ENCODE data around the gene NEUROG2. TPM values are rescaled to one million over a fixed set of nuclear protein-coding genes. Genes with fewer than 3 reads are reported as not detected.

The NEUROG2 gene
- total RNA-seq, 1 donor from 2014 or later, result not detected

- Mint-ChIP-seq H3K4me3 (ENCODE audit: unreplicated experiment) (no peak overlapping the region), H3K36me3 (ENCODE audit: low read depth, unreplicated experiment) (peaks cover 2% of the 10 kb centered on the region), H3K4me1 (ENCODE audit: low read depth, unreplicated experiment) (peaks cover 6% of the 10 kb centered on the region), H3K27me3 (ENCODE audit: low read depth, unreplicated experiment) (peaks cover 84% of the 10 kb centered on the region), H3K9me3 (ENCODE audit: unreplicated experiment) (peaks cover 11% of the 10 kb centered on the region), H3K27ac (ENCODE audit: unreplicated experiment) (peak overlapping the region; percentile 84)
- no peaks in the 10 kb centered on the region for H3K79me2 ChIP-seq (ENCODE audit: insufficient read depth, low read length)
- H3K27ac ChIP-seq (ENCODE audit: low read depth, low read length), result no peak overlapping the region
- no peaks in the 10 kb centered on the region for H4K20me1 ChIP-seq (ENCODE audit: insufficient read depth, low read length)
- peaks cover 18% of the 10 kb centered on the region for H3K4me1 ChIP-seq (ENCODE audit: insufficient read depth, low read length)
- H3K9ac ChIP-seq (ENCODE audit: low read length), result no peak overlapping the region
- H3K36me3 ChIP-seq (ENCODE audit: insufficient read depth, low read length), result no peaks in the 10 kb centered on the region
- TF ChIP-seq EZH2 (IDR thresholded peaks at IDR 0.05; ENCODE audit: insufficient read depth, low read length), result no peak
- no peak for TF ChIP-seq CTCF (IDR thresholded peaks at IDR 0.05; ENCODE audit: insufficient read depth, low read depth, low read length)
- no peak overlapping the region for H3K4me3 ChIP-seq (ENCODE audit: insufficient read depth, low read depth, low read length)
- H3K27me3 ChIP-seq (ENCODE audit: insufficient read depth, low read length), result peaks cover 92% of the 10 kb centered on the region
- H3K9me3 ChIP-seq (ENCODE audit: insufficient read depth, low read depth, low read length), result peaks cover 7% of the 10 kb centered on the region
- H2AFZ ChIP-seq (ENCODE audit: low read depth, low read length), result no peak overlapping the region
- FAIRE-seq (no peak), DNase-seq (ENCODE audit: low read depth) (no peak)
- peak overlapping the region; percentile 95 for H3K4me2 ChIP-seq (ENCODE audit: low read length)
These were observed 1.9 kb downstream of the NEUROG2 start for GRCh38 chr4:112513971-112514646.

GRCh38 chr4:112511803-112512118 is 4.2 kb downstream of the NEUROG2 start:
- H3K4me3 Mint-ChIP-seq (ENCODE audit: unreplicated experiment), result no peak overlapping the region
- peaks cover under 1% of the 10 kb centered on the region for H3K36me3 Mint-ChIP-seq (ENCODE audit: low read depth, unreplicated experiment)
- Histone ChIP-seq H3K9me3 (ENCODE audit: insufficient read depth, low read depth, low read length) (peaks cover 7% of the 10 kb centered on the region), H3K27me3 (ENCODE audit: insufficient read depth, low read length) (peaks cover 80% of the 10 kb centered on the region), H2AFZ (ENCODE audit: low read depth, low read length) (no peak overlapping the region), H3K4me3 (ENCODE audit: insufficient read depth, low read depth, low read length) (no peak overlapping the region), H4K20me1 (ENCODE audit: insufficient read depth, low read length) (no peaks in the 10 kb centered on the region), H3K79me2 (ENCODE audit: insufficient read depth, low read length) (no peaks in the 10 kb centered on the region), H3K4me1 (ENCODE audit: insufficient read depth, low read length) (peaks cover 18% of the 10 kb centered on the region), H3K27ac (ENCODE audit: low read depth, low read length) (no peak overlapping the region), H3K4me2 (ENCODE audit: low read length) (no peak overlapping the region), H3K9ac (ENCODE audit: low read length) (no peak overlapping the region), H3K36me3 (ENCODE audit: insufficient read depth, low read length) (no peaks in the 10 kb centered on the region)
- DNase-seq (ENCODE audit: low read depth) (no peak), FAIRE-seq (no peak)
- H3K9me3 Mint-ChIP-seq (ENCODE audit: unreplicated experiment), result peaks cover 11% of the 10 kb centered on the region
- H3K27me3 Mint-ChIP-seq (ENCODE audit: low read depth, unreplicated experiment), result peaks cover 83% of the 10 kb centered on the region
- TF ChIP-seq EZH2 (IDR thresholded peaks at IDR 0.05; ENCODE audit: insufficient read depth, low read length), result no peak
- TF ChIP-seq CTCF (IDR thresholded peaks at IDR 0.05; ENCODE audit: insufficient read depth, low read depth, low read length), result no peak
- H3K27ac Mint-ChIP-seq (ENCODE audit: unreplicated experiment), result peak overlapping the region; percentile 11
- peaks cover 5% of the 10 kb centered on the region for H3K4me1 Mint-ChIP-seq (ENCODE audit: low read depth, unreplicated experiment)

- H3K36me3 Mint-ChIP-seq (ENCODE audit: low read depth, unreplicated experiment), result no peaks in the 10 kb centered on the region
- peaks cover 18% of the 10 kb centered on the region for H3K4me1 ChIP-seq (ENCODE audit: insufficient read depth, low read length)
- H3K27ac ChIP-seq (ENCODE audit: low read depth, low read length), result no peak overlapping the region
- H2AFZ ChIP-seq (ENCODE audit: low read depth, low read length), result no peak overlapping the region
- H3K4me3 ChIP-seq (ENCODE audit: insufficient read depth, low read depth, low read length), result no peak overlapping the region
- H3K36me3 ChIP-seq (ENCODE audit: insufficient read depth, low read length), result no peaks in the 10 kb centered on the region
- no peak overlapping the region for H3K9ac ChIP-seq (ENCODE audit: low read length)
- H3K79me2 ChIP-seq (ENCODE audit: insufficient read depth, low read length), result no peaks in the 10 kb centered on the region
- no peak overlapping the region for H3K4me3 Mint-ChIP-seq (ENCODE audit: unreplicated experiment)
- peak overlapping the region; percentile 41 for H3K27ac Mint-ChIP-seq (ENCODE audit: unreplicated experiment)
- peaks cover 11% of the 10 kb centered on the region for H3K9me3 Mint-ChIP-seq (ENCODE audit: unreplicated experiment)
- H3K4me1 Mint-ChIP-seq (ENCODE audit: low read depth, unreplicated experiment), result peaks cover 4% of the 10 kb centered on the region
- DNase-seq (ENCODE audit: low read depth) (no peak), FAIRE-seq (no peak)
- TF ChIP-seq CTCF (IDR thresholded peaks at IDR 0.05; ENCODE audit: insufficient read depth, low read depth, low read length), result no peak
- peak; percentile 85 for TF ChIP-seq EZH2 (IDR thresholded peaks at IDR 0.05; ENCODE audit: insufficient read depth, low read length)
- H3K9me3 ChIP-seq (ENCODE audit: insufficient read depth, low read depth, low read length), result peaks cover 7% of the 10 kb centered on the region
- H3K4me2 ChIP-seq (ENCODE audit: low read length), result peak overlapping the region; percentile 75
- H3K27me3 ChIP-seq (ENCODE audit: insufficient read depth, low read length), result peaks cover 75% of the 10 kb centered on the region
- H4K20me1 ChIP-seq (ENCODE audit: insufficient read depth, low read length), result no peaks in the 10 kb centered on the region
- peaks cover 86% of the 10 kb centered on the region for H3K27me3 Mint-ChIP-seq (ENCODE audit: low read depth, unreplicated experiment)
These were observed 4.7 kb downstream of the NEUROG2 start for GRCh38 chr4:112511093-112511802.
